HG03354 (cell line): Measurements from ENCODE around the gene METTL1.

Experiments
- ATAC-seq: cut with Tn5 transposase; IDR thresholded peaks from one replicate; pipeline ENCODE4 v1.9.1; 2021; ENCODE audit warnings: mild to moderate bottlenecking; ENCODE audit not compliant: unreplicated experiment, poor library complexity, severe bottlenecking

METTL1 gene

GRCh38 chr12:57741413-57741789, 30.5 kb downstream of the METTL1 start:
- no peak for ATAC-seq

- peak; percentile 62 for ATAC-seq
Observed at GRCh38 chr12:57740656-57741412, 31.1 kb downstream of the METTL1 start.

GRCh38 chr12:57739914-57740538, 31.9 kb downstream of the METTL1 start:
- no peak for ATAC-seq

GRCh38 chr12:57739387-57739786, 32.5 kb downstream of the METTL1 start:
- ATAC-seq, result no peak

- ATAC-seq, result no peak
Observed at GRCh38 chr12:57738661-57739237, 33.2 kb downstream of the METTL1 start, which contains the start of gene AGAP2. TSS of gene AGAP2 (minus strand) at chr12:57738742. CDS start at chr12:57738246, 496 bp downstream.

- no peak for ATAC-seq
Observed at GRCh38 chr12:57737467-57738460, 34.1 kb downstream of the METTL1 start.

GRCh38 chr12:57736741-57737466, 35.0 kb downstream of the METTL1 start:
- no peak for ATAC-seq

- ATAC-seq, result no peak
Observed at GRCh38 chr12:57735952-57736740, 35.8 kb downstream of the METTL1 start.

GRCh38 chr12:57735198-57735855, 36.6 kb downstream of the METTL1 start:
- ATAC-seq, result no peak

- no peak for ATAC-seq
Observed at GRCh38 chr12:57734591-57734990, 37.3 kb downstream of the METTL1 start.

GRCh38 chr12:57733928-57734327, 38.0 kb downstream of the METTL1 start:
- no peak for ATAC-seq

GRCh38 chr12:57732726-57733593, 38.9 kb downstream of the METTL1 start:
- ATAC-seq, result no peak

- ATAC-seq, result no peak
Observed at GRCh38 chr12:57732270-57732669, 39.6 kb downstream of the METTL1 start.

GRCh38 chr12:57731411-57732080, 40.4 kb downstream of the METTL1 start:
- no peak for ATAC-seq

- ATAC-seq, result no peak
Observed at GRCh38 chr12:57730336-57731067, 41.4 kb downstream of the METTL1 start.

- ATAC-seq, result no peak
Observed at GRCh38 chr12:57729321-57729844, 42.5 kb downstream of the METTL1 start.
